HepG2 (cell line): Measurements from ENCODE around the gene HLF. TPM values are rescaled to one million over a fixed set of nuclear protein-coding genes. Genes with fewer than 3 reads are reported as not detected.

Experiments used
- ATAC-seq: fragments of 200-7000 bp; cut with Tn5 transposase; 3 replicates; pipeline ENCODE4 v1.9.1; 2020; ENCODE audit warnings: mild to moderate bottlenecking, moderate library complexity
- BruUV-seq: library from RNA; stranded (reverse); fragments of 400-500 nt; replicated peaks from 2 replicates; lab custom pipeline; 2021; lab: Mats Ljungman, UMichigan
- CTCF ChIA-PET: fragments of 300-600 bp; formaldehyde crosslinking; extraction: SDS; loops from one replicate; lab custom pipeline; 2021; ENCODE audit warnings: low total read pairs, inconsistent platforms, low intra/inter-chr PET ratio; lab: Yijun Ruan, JAX
- POLR2A ChIA-PET: fragments of 350-600 bp; sonication (Branson Sonifier 250); formaldehyde crosslinking; loops from one replicate; lab custom pipeline; 2020; ENCODE audit warnings: antibody characterized with exemption, inconsistent platforms; lab: Yijun Ruan, JAX
- DNase-seq: peaks from one replicate; pipeline ENCODE4 v3.0.0-alpha.2; 2015; ENCODE audit warnings: low spot score
- FAIRE-seq: peaks from 3 replicates; lab custom pipeline; 2011; peaks lifted over from hg19 to GRCh38; lab: Jason Lieb, UNC
- H2AFZ ChIP-seq: one replicate; pipeline ENCODE4 v1.6.1; 2011; ENCODE audit warnings: low read length, inconsistent platforms
- H3K27ac ChIP-seq: fragments of 300-600 bp; 3 replicates; pipeline ENCODE4 v1.8.0; 2011; ENCODE audit warnings: mixed run types, mild to moderate bottlenecking, mixed read lengths, low read length, inconsistent platforms; ENCODE audit not compliant: insufficient read depth; ENCODE audit errors: extremely low read length
- H3K27me3 ChIP-seq, 2 experiments: fragments of 200-600 bp in 1 of 2; 2 replicates in 1 of 2; 3 replicates in 1 of 2; pipeline versions ENCODE4 v1.6.0 to v1.8.0; 2011; ENCODE audit warnings: low read length in 2 of 2, mild to moderate bottlenecking in 2 of 2, moderate library complexity in 2 of 2, inconsistent platforms in 1 of 2; ENCODE audit not compliant: insufficient read depth in 2 of 2, control insufficient read depth in 1 of 2
- H3K36me3 ChIP-seq, 2 experiments: fragments of 200-600 bp in 1 of 2; replicated peaks in 1 of 2; 2 replicates in 1 of 2; 3 replicates in 1 of 2; pipeline versions ENCODE4 v1.5.1 to v1.8.0; 2011; ENCODE audit warnings: low read length in 2 of 2, inconsistent platforms in 1 of 2; ENCODE audit not compliant: insufficient read depth in 2 of 2, control insufficient read depth in 1 of 2
- H3K4me1 ChIP-seq: 2 replicates; pipeline ENCODE4 v1.5.1; 2012; ENCODE audit warnings: low read length, inconsistent platforms; ENCODE audit not compliant: insufficient read depth
- H3K4me2 ChIP-seq: 2 replicates; pipeline ENCODE4 v1.6.0; 2011; ENCODE audit warnings: low read depth, low read length, inconsistent platforms
- H3K4me3 ChIP-seq, 3 experiments: fragments of 200-600 bp in 1 of 3; sonication (generic), shearing (Covaris generic) in 1 of 3; replicated peaks in 1 of 3; 2 replicates each; pipeline ENCODE4 v1.5.1; 2011 to 2016; ENCODE audit warnings: low read length in 3 of 3, inconsistent platforms in 2 of 3, low read depth in 2 of 3, mild to moderate bottlenecking in 2 of 3, control low read depth in 1 of 3, mixed read lengths in 1 of 3; ENCODE audit not compliant: insufficient read depth in 1 of 3
- H3K79me2 ChIP-seq: one replicate; pipeline ENCODE4 v1.6.1; 2011; ENCODE audit warnings: low read length, inconsistent platforms; ENCODE audit not compliant: insufficient read depth
- H3K9ac ChIP-seq: 2 replicates; pipeline ENCODE4 v1.6.0; 2011; ENCODE audit warnings: mild to moderate bottlenecking, low read depth, low read length, inconsistent platforms; ENCODE audit not compliant: insufficient read depth
- H3K9me3 ChIP-seq: 2 replicates; pipeline ENCODE4 v1.5.1; 2012; ENCODE audit warnings: mild to moderate bottlenecking, low read length
- H4K20me1 ChIP-seq: 2 replicates; pipeline ENCODE4 v1.6.0; 2011; ENCODE audit warnings: inconsistent platforms, mild to moderate bottlenecking, low read length, moderate library complexity; ENCODE audit not compliant: insufficient read depth
- AKAP8 ChIP-seq: sonication (generic); formaldehyde crosslinking; IDR thresholded peaks from 2 replicates; pipeline ENCODE4 v1.5.1; 2020; ENCODE audit warnings: mild to moderate bottlenecking, missing genetic modification reagents
- CBFB ChIP-seq: sonication (generic); formaldehyde crosslinking; IDR thresholded peaks from 2 replicates; pipeline ENCODE4 v1.4.0; 2020; ENCODE audit warnings: missing genetic modification reagents
- CERS6 ChIP-seq: sonication (generic); formaldehyde crosslinking; IDR thresholded peaks from 2 replicates; pipeline ENCODE4 v1.5.0; 2020; ENCODE audit warnings: missing genetic modification reagents
- HNF4G ChIP-seq, 2 experiments: sonication (generic) in 1 of 2; formaldehyde crosslinking in 1 of 2; IDR thresholded peaks; 2 replicates each; pipeline versions ENCODE4 v1.4.0 to v1.6.1; 2011 to 2020; ENCODE audit warnings: borderline replicate concordance in 2 of 2, low read depth in 2 of 2, mild to moderate bottlenecking in 2 of 2, low read length in 1 of 2, missing genetic modification reagents in 1 of 2, moderate library complexity in 1 of 2
- HNRNPL ChIP-seq: fragments of 200-400 bp; formaldehyde crosslinking; IDR thresholded peaks from 2 replicates; pipeline ENCODE4 v1.6.1; 2017; ENCODE audit warnings: mild to moderate bottlenecking, low read depth, low read length
- IRF9 ChIP-seq: sonication (generic); formaldehyde crosslinking; IDR thresholded peaks from 2 replicates; pipeline ENCODE4 v1.8.0; 2022; ENCODE audit warnings: missing genetic modification reagents, mild to moderate bottlenecking, borderline replicate concordance
- KDM4B ChIP-seq: sonication (generic); formaldehyde crosslinking; IDR thresholded peaks from 2 replicates; pipeline ENCODE4 v1.4.0; 2020; ENCODE audit warnings: missing genetic modification reagents
- PAF1 ChIP-seq: IDR thresholded peaks from 2 replicates; pipeline ENCODE4 v1.6.1; 2016; ENCODE audit warnings: missing genetic modification reagents, missing compliant biosample characterization
- PAX8 ChIP-seq: sonication (generic); formaldehyde crosslinking; IDR thresholded peaks from 2 replicates; pipeline ENCODE4 v1.8.0; 2022; ENCODE audit warnings: mild to moderate bottlenecking, missing genetic modification reagents, borderline replicate concordance
- POLR2AphosphoS5 ChIP-seq: IDR thresholded peaks from 2 replicates; pipeline ENCODE4 v1.6.1; 2012; ENCODE audit warnings: low read depth, low read length
- SIX1 ChIP-seq: sonication (generic); formaldehyde crosslinking; IDR thresholded peaks from 2 replicates; pipeline ENCODE4 v1.4.0; 2020; ENCODE audit warnings: missing genetic modification reagents, borderline replicate concordance
- ZBTB49 ChIP-seq: sonication (generic); formaldehyde crosslinking; IDR thresholded peaks from 2 replicates; pipeline ENCODE4 v1.4.0; 2020; ENCODE audit warnings: missing genetic modification reagents, borderline replicate concordance
- ZFP91 ChIP-seq: sonication (generic); formaldehyde crosslinking; IDR thresholded peaks from 2 replicates; pipeline ENCODE4 v1.9.0; 2022; ENCODE audit warnings: missing genetic modification reagents, mild to moderate bottlenecking, borderline replicate concordance
- ZNF543 ChIP-seq: sonication (generic); formaldehyde crosslinking; IDR thresholded peaks from 2 replicates; pipeline ENCODE4 v1.4.0; 2020; ENCODE audit warnings: mild to moderate bottlenecking, missing genetic modification reagents
- ZNF775 ChIP-seq: sonication (generic); formaldehyde crosslinking; IDR thresholded peaks from 2 replicates; pipeline ENCODE4 v1.4.0; 2020; ENCODE audit warnings: missing genetic modification reagents, mild to moderate bottlenecking, moderate library complexity, borderline replicate concordance
- ZNF879 ChIP-seq: sonication (generic); formaldehyde crosslinking; IDR thresholded peaks from 2 replicates; pipeline ENCODE4 v1.8.1; 2023; ENCODE audit warnings: missing genetic modification reagents
- WGBS: methylation state at CpG from one replicate; pipeline ENCODE4 v1.1.6; 2017; ENCODE audit warnings: low lambda C conversion rate; 5-methylcytosine and 5-hydroxymethylcytosine counted together
- in situ Hi-C: cut with HindIII; loops from 2 replicates; pipeline ENCODE4 v1.10.0; 2017; ENCODE audit warnings: low pct_unique_long_range_greater_than_20kb; ENCODE audit not compliant: extremely low pct_ligation_motif_present
- intact Hi-C: fragments of 100-400 bp; cut with micrococcal nuclease; formaldehyde crosslinking; loops from one replicate; pipeline ENCODE4 v1.10.0; 2022; ENCODE audit not compliant: unreplicated experiment
- polyA plus RNA-seq, 8 experiments: library from polyadenylated mRNA; depleted of rRNA in 3 of 8; stranded (reverse) in 7 of 8; unstranded in 1 of 8; fragments of >200 nt; fragmentation: Illumina TruSeq in 4 of 8; extraction: Trizol in 4 of 8; gene quantifications; 2 replicates each; pipeline versions ENCODE4 v1.2.1 to v1.2.3, GENCODE V29; 2011 to 2016; ENCODE audit warnings: low read depth in 4 of 8, missing spikeins in 1 of 8, mixed read lengths in 1 of 8; ENCODE audit not compliant: insufficient read depth in 1 of 8
- total RNA-seq, 5 experiments: library from RNA; depleted of rRNA; stranded (reverse); fragments of >200 nt; fragmentation: Illumina TruSeq; extraction: Trizol; gene quantifications; 2 replicates each; pipeline ENCODE4 v1.2.3, GENCODE V29; 2016; ENCODE audit warnings: low read depth in 1 of 5

The HLF gene
- total and polyA plus RNA-seq, 2 of the 13 experiments (the other 11 are each of a cell fraction or from before 2014, with no cell fraction given), result 202 to 346 TPM

- TF ChIP-seq CERS6, result no peak
- TF ChIP-seq, all 625 proteins: peak for 16
These were observed 37.6 kb downstream of the HLF start (continued) for GRCh38 chr17:55302407-55302787.

- peaks cover 19 to 66% of the 10 kb centered on the region in 2 experiments for H3K36me3 ChIP-seq
- ChIA-PET POLR2A (interaction anchor here (0.7 to 5.9 kb wide), 12 partner anchors 10 to 1611 kb away, joined by 3 to 119 read pairs (median 4); partner anchors contain the start of gene TRIM25), CTCF (no interaction called here)
- in situ Hi-C loops, result no loop called here
- BruUV-seq, result no TSS peak
- no peak overlapping the region for H2AFZ ChIP-seq
- ATAC-seq (peak; percentile 0; the same call in 1 of the 3 replicates), DNase-seq (no peak), FAIRE-seq (no peak)
- H4K20me1 ChIP-seq, result peaks cover 48% of the 10 kb centered on the region
- peak overlapping the region; percentile 51 for H3K4me2 ChIP-seq
- peak overlapping the region in 1 of 3 experiments; percentile 14; a peak in 1 of 6 replicates for H3K4me3 ChIP-seq
- H3K27ac ChIP-seq, result peak overlapping the region; percentile 86
- H3K9me3 ChIP-seq, result no peaks in the 10 kb centered on the region
- peaks cover 97% of the 10 kb centered on the region for H3K79me2 ChIP-seq
- peak overlapping the region; percentile 61 for H3K9ac ChIP-seq
- 66% methylated on average over 3 of the region's 3 CpGs for WGBS
- no peaks in the 10 kb centered on the region for H3K27me3 ChIP-seq
- intact Hi-C loops, result loop anchor here (2.0 kb wide), 2 partner anchors 36 to 64 kb away; no protein-coding TSS in a partner anchor
- H3K4me1 ChIP-seq, result peaks cover 100% of the 10 kb centered on the region
- TF ChIP-seq ZNF879 (CRISPR knock-in tag), result no peak
- no peak for TF ChIP-seq PAX8
- 0 out of 2 replicates have a peak, but pooled peaks have one; percentile 11 for TF ChIP-seq PAF1
- TF ChIP-seq ZFP91 (CRISPR knock-in tag), result 0 out of 2 replicates have a peak, but pooled peaks have one; percentile 27
- no peak for TF ChIP-seq ZNF775 (CRISPR knock-in tag)
- TF ChIP-seq POLR2AphosphoS5, result 0 out of 2 replicates have a peak, but pooled peaks have one; percentile 14
- no peak for TF ChIP-seq ZNF543 (CRISPR knock-in tag)
- no peak for TF ChIP-seq ZBTB49 (CRISPR knock-in tag)
- TF ChIP-seq KDM4B (CRISPR knock-in tag), result no peak
- TF ChIP-seq SIX1 (CRISPR knock-in tag), result no peak
- TF ChIP-seq CBFB (CRISPR knock-in tag), result peak; percentile 14; the same call in 1 of the 2 replicates
- TF ChIP-seq HNF4G (IDR thresholded peaks at IDR 0.05; ENCODE audit: borderline replicate concordance, low read depth, low read length), result 0 out of 2 replicates have a peak, but pooled peaks have one; percentile 34
- TF ChIP-seq HNF4G (CRISPR knock-in tag; IDR thresholded peaks at IDR 0.05; ENCODE audit: borderline replicate concordance, low read depth), result no peak
- no peak for TF ChIP-seq HNRNPL
- 0 out of 2 replicates have a peak, but pooled peaks have one; percentile 56 for TF ChIP-seq IRF9 (CRISPR knock-in tag)
- TF ChIP-seq AKAP8 (CRISPR knock-in tag), result no peak
These were observed 38.3 kb downstream of the HLF start for GRCh38 chr17:55303008-55303493.
